Right ventricle myocardium inferior (tissue), 1 donor: ENCODE measurements around the gene ARHGEF11. TPM values are rescaled to one million over a fixed set of nuclear protein-coding genes. Genes with fewer than 3 reads are reported as not detected.

Experiments used
- ATAC-seq: fragments of 200-7000 bp; cut with Tn5 transposase; one replicate; pipeline ENCODE4 v1.9.1; 2020; ENCODE audit warnings: mild to moderate bottlenecking, moderate library complexity
- DNase-seq: peaks from one replicate; pipeline ENCODE4 v3.0.0; 2021; ENCODE audit errors: missing footprints
- intact Hi-C: fragments of 100-400 bp; cut with DNase I; formaldehyde crosslinking; loops from one replicate; pipeline ENCODE4 v1.11.0; 2022
- long read RNA-seq: library from polyadenylated mRNA; unstranded; transcript quantifications from one replicate; pipeline ENCODE4 v2.0.0, GENCODE V29; 2021
- total RNA-seq: library from RNA; stranded (reverse); fragmentation: NEBNext Ultra II Directional; extraction: Animal tissue kit (Norgen Biotek cat#: 25700); gene quantifications from one replicate; pipeline ENCODE4 v1.2.1, GENCODE V29; 2021
- donor health status: DM: no; HTN: yes; CAD: no; lungs with severe emphysema.

The ARHGEF11 gene
- 29.3 TPM for total RNA-seq
- long read RNA-seq, full-length matches to known transcripts = 1 of 11 reads
- long read RNA-seq, partial matches to known transcripts = 6 of 11 reads
- long read RNA-seq, other reads (novel, unspliced or antisense) = 4 of 11 reads

GRCh38 chr1:157045250-157046218, at the start of gene ARHGEF11:
Gene ARHGEF11 (minus strand): TSS chr1:157045742. CDS start chr1:157044330, 1,412 bp downstream.
- ATAC-seq (peak; percentile 98), DNase-seq (peak; percentile 95)
- intact Hi-C loops = loop anchor here (2.0 kb wide), 1 partner anchor 29 kb away; no protein-coding TSS in a partner anchor

- ATAC-seq (no peak), DNase-seq (no peak)
- intact Hi-C loops = loop anchor here (10.0 kb wide), 1 partner anchor 400 kb away; no protein-coding TSS in a partner anchor
Measured at GRCh38 chr1:157095091-157095490, 49.5 kb upstream of the ARHGEF11 start.

- ATAC-seq (peak; percentile 66), DNase-seq (peak; percentile 85)
- intact Hi-C loops = loop anchor here (10.0 kb wide), 1 partner anchor 402 kb away; no protein-coding TSS in a partner anchor
Measured at GRCh38 chr1:157092831-157093230, 47.3 kb upstream of the ARHGEF11 start.

- intact Hi-C loops = loop anchor here (10.0 kb wide), 1 partner anchor 403 kb away; no protein-coding TSS in a partner anchor
- ATAC-seq (no peak), DNase-seq (no peak)
Measured at GRCh38 chr1:157091668-157092273, 46.2 kb upstream of the ARHGEF11 start.

GRCh38 chr1:157091186-157091585, 45.6 kb upstream of the ARHGEF11 start:
- DNase-seq (no peak), ATAC-seq (no peak)
- intact Hi-C loops = loop anchor here (10.0 kb wide), 1 partner anchor 404 kb away; no protein-coding TSS in a partner anchor

- ATAC-seq = no peak
- DNase-seq = no peak
- intact Hi-C loops = loop anchor here (1.0 to 10.0 kb wide), 2 partner anchors 66 to 404 kb away; no protein-coding TSS in a partner anchor
Measured at GRCh38 chr1:157090771-157091170, 45.2 kb upstream of the ARHGEF11 start.

- ATAC-seq = peak; percentile 86
- intact Hi-C loops = loop anchor here (1.0 to 10.0 kb wide), 2 partner anchors 66 to 405 kb away; no protein-coding TSS in a partner anchor
- DNase-seq = peak; percentile 91
Measured at GRCh38 chr1:157090196-157090647, 44.7 kb upstream of the ARHGEF11 start.

GRCh38 chr1:157089789-157090188, 44.2 kb upstream of the ARHGEF11 start:
- ATAC-seq = no peak
- no peak for DNase-seq

GRCh38 chr1:157088607-157089006, 43.1 kb upstream of the ARHGEF11 start:
- intact Hi-C loops = no loop called here
- ATAC-seq (no peak), DNase-seq (no peak)

More at GRCh38 chr1:157089789-157090188, 44.2 kb upstream of the ARHGEF11 start:
- intact Hi-C loops = loop anchor here (1.0 to 10.0 kb wide), 2 partner anchors 67 to 405 kb away; no protein-coding TSS in a partner anchor

- DNase-seq (no peak), ATAC-seq (no peak)
- intact Hi-C loops = no loop called here
Measured at GRCh38 chr1:157087030-157087429, 41.5 kb upstream of the ARHGEF11 start.

GRCh38 chr1:157086299-157086698, 40.8 kb upstream of the ARHGEF11 start:
- DNase-seq (no peak), ATAC-seq (no peak)
- intact Hi-C loops = no loop called here

GRCh38 chr1:157085421-157085820, 39.9 kb upstream of the ARHGEF11 start:
- no peak for DNase-seq
- intact Hi-C loops = no loop called here
- no peak for ATAC-seq

GRCh38 chr1:157084720-157085119, 39.2 kb upstream of the ARHGEF11 start:
- intact Hi-C loops = no loop called here
- no peak for ATAC-seq
- no peak for DNase-seq

- no peak for ATAC-seq
- DNase-seq = no peak
- intact Hi-C loops = no loop called here
Measured at GRCh38 chr1:157081707-157082106, 36.2 kb upstream of the ARHGEF11 start.

- DNase-seq (no peak), ATAC-seq (no peak)
- intact Hi-C loops = no loop called here
Measured at GRCh38 chr1:157080714-157081113, 35.2 kb upstream of the ARHGEF11 start.

GRCh38 chr1:157077394-157077793, 31.9 kb upstream of the ARHGEF11 start:
- intact Hi-C loops = loop anchor here (10.0 kb wide), 2 partner anchors 93 to 183 kb away; partner anchors contain the start of gene PEAR1
- ATAC-seq = no peak
- DNase-seq = no peak

- DNase-seq (peak; percentile 87), ATAC-seq (peak; percentile 46)
- intact Hi-C loops = loop anchor here (2.0 to 10.0 kb wide), 4 partner anchors 29 to 179 kb away; partner anchors contain the start of genes ARHGEF11 and PEAR1
Measured at GRCh38 chr1:157073944-157074685, 28.6 kb upstream of the ARHGEF11 start.

GRCh38 chr1:157069601-157070000, 24.1 kb upstream of the ARHGEF11 start:
- intact Hi-C loops = no loop called here
- DNase-seq (no peak), ATAC-seq (no peak)
